ENCODE data around the gene PTGES2. TPM values are rescaled to one million over a fixed set of nuclear protein-coding genes. Genes with fewer than 3 reads are reported as not detected.

Gene PTGES2
- total and polyA plus RNA-seq, 2 donors = 39.3 to 51.6 TPM

DNA sequence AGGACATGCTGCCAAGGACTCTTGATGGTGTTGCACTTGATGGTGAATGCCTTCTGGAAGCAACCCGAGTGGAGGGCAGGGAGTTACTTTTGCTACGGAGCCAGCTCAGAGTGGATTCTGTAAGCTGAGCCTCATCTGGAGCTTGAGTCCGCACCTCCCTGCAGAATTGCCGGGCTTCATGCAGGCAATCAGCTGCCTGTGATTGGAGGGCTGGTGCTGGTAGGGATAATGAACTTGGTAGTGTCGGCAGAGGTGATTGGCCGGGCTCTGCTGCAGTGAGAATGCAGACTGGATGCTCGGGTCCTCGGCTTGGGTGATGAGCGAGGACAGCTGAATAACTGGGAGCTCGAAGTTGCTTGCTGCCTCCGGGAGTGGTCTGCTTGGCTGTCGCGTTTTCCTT lies 36.4 kb downstream of the PTGES2 start:
- H3K4me3 ChIP-seq (ENCODE audit: low read length in 2 of 2) = no peak overlapping the region
- DNase-seq (ENCODE audit: low read depth in 6 of 9, low spot score in 9 of 9) = no peak
- H3K27me3 ChIP-seq (ENCODE audit: control insufficient read depth in 2 of 2, insufficient read depth in 1 of 2, low read length in 1 of 2) = no peaks in the 10 kb centered on the region

DNA sequence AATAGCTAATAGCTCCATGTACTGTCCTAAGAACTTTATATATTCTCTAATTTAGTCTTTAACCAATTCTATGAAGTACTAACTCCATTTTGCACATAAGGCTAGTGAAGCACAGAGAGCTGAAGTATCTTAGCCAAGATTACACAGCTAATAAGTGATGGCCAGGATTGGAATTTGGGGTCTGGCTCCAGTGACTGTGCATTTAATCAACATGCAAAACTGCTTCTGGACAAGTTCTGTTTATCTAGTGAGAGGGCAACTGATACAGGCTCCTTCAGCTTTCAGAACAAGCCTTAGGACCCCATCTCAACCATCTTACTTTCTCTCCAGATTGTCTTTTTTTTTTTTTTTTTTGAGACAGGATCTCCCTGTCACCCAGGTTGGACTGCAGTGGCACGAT lies 38.2 kb downstream of the PTGES2 start:
- Histone ChIP-seq H3K4me1 (ENCODE audit: control insufficient read depth in 2 of 2, insufficient read depth in 2 of 2, low read length in 2 of 2) (peaks cover 30 to 44% of the 10 kb centered on the region in 2 donors), H3K36me3 (ENCODE audit: control insufficient read depth in 2 of 2, insufficient read depth in 2 of 2, low read length in 1 of 2) (peaks cover 3 to 29% of the 10 kb centered on the region in 2 donors), H3K27me3 (ENCODE audit: control insufficient read depth in 2 of 2, insufficient read depth in 1 of 2, low read length in 1 of 2) (no peaks in the 10 kb centered on the region), H3K4me3 (ENCODE audit: low read length in 2 of 2) (no peak overlapping the region), H3K9me3 (ENCODE audit: control insufficient read depth in 2 of 2, insufficient read depth in 1 of 2, low read length in 1 of 2) (peaks cover 0 to 2% of the 10 kb centered on the region in 2 donors), H3K27ac (ENCODE audit: low read depth in 1 of 2, low read length in 1 of 2) (no peak overlapping the region)
- WGBS = 97% methylated on average over 1 of the region's 1 CpG
- DNase-seq (ENCODE audit: low read depth in 6 of 9, low spot score in 9 of 9) = no peak

More for the DNA sequence above, 36.4 kb downstream of the PTGES2 start:
- Histone ChIP-seq H3K4me1 (ENCODE audit: control insufficient read depth in 2 of 2, insufficient read depth in 2 of 2, low read length in 2 of 2) (peaks cover 33 to 54% of the 10 kb centered on the region in 2 donors), H3K36me3 (ENCODE audit: control insufficient read depth in 2 of 2, insufficient read depth in 2 of 2, low read length in 1 of 2) (peaks cover 3 to 27% of the 10 kb centered on the region in 2 donors), H3K9me3 (ENCODE audit: control insufficient read depth in 2 of 2, insufficient read depth in 1 of 2, low read length in 1 of 2) (peaks cover 0 to 3% of the 10 kb centered on the region in 2 donors), H3K27ac (ENCODE audit: low read depth in 1 of 2, low read length in 1 of 2) (no peak overlapping the region)
- 51% methylated on average over 13 of the region's 13 CpGs for WGBS

DNA sequence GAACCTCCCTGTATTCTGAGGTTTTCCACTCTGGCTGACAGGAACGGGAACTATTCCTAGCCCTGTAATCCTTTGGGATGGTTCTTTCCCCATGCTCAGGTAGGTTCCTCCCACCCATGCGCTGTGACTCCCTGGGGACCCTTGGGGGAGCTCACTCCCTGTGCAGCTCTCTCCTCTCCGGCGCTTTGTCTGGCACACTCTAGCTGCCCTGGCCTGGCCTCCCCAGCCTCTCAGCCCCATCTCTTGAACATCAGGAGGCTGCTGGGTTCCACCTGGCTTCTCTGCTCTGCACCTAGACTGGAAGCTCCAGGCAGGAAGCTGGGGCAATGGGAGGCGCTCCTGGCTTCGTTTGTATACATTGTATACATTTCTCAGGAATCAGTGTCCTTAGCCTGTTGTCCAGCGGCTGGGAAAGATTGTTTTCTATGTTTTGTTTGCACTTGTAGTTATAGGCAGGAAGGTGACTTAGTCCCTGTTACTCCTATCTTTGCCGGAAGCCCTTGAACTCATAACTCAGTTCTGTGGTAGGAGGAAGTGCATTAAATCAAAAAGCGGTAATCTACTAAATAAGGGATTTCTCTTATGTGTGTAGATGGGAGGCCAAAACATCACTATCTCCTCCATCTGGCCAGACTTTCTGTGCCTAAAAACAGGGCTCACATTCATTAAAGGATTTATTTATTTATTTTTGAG lies 39.1 kb downstream of the PTGES2 start:
- 90% methylated on average over 9 of the region's 9 CpGs for WGBS

DNA sequence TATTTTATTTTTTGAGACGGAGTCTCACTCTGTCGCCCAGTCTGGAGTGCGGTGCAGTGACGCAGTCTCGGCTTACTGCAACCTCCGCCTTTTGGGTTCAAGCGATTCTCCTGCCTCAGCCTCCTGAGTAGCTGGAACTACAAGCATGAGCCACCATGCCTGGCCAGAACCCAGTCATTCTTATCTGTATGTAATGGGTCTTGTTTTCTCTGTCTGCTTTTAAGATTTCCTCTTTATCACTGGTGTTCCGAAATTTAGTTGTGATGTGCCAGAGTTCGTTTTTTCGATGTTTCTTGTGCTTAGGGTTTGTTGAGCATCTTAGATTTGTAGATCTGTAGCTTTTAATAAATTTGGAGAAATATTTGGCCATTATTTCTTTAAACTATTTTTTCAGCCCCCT lies 40.3 kb downstream of the PTGES2 start:
- DNase-seq (ENCODE audit: low read depth in 6 of 9, low spot score in 9 of 9) = no peak

More for the DNA sequence above, 39.1 kb downstream of the PTGES2 start:
- no peak for DNase-seq (ENCODE audit: low read depth in 6 of 9, low spot score in 9 of 9)
- H3K9me3 ChIP-seq (ENCODE audit: control insufficient read depth in 2 of 2, insufficient read depth in 1 of 2, low read length in 1 of 2) = no peaks in the 10 kb centered on the region
- no peak overlapping the region for H3K27ac ChIP-seq (ENCODE audit: low read depth in 1 of 2, low read length in 1 of 2)
- no peak overlapping the region for H3K4me3 ChIP-seq (ENCODE audit: low read length in 2 of 2)
- no peaks in the 10 kb centered on the region for H3K27me3 ChIP-seq (ENCODE audit: control insufficient read depth in 2 of 2, insufficient read depth in 1 of 2, low read length in 1 of 2)
- peaks cover 23 to 40% of the 10 kb centered on the region in 2 donors for H3K4me1 ChIP-seq (ENCODE audit: control insufficient read depth in 2 of 2, insufficient read depth in 2 of 2, low read length in 2 of 2)
- H3K36me3 ChIP-seq (ENCODE audit: control insufficient read depth in 2 of 2, insufficient read depth in 2 of 2, low read length in 1 of 2) = peaks cover 3 to 28% of the 10 kb centered on the region in 2 donors

GRCh38 chr9:128085943-128086342 lies 41.6 kb downstream of the PTGES2 start:
- H3K27me3 ChIP-seq (ENCODE audit: control insufficient read depth in 2 of 2, insufficient read depth in 1 of 2, low read length in 1 of 2) = no peaks in the 10 kb centered on the region
- no peak for DNase-seq (ENCODE audit: low read depth in 6 of 9, low spot score in 9 of 9)
- no peak overlapping the region for H3K4me3 ChIP-seq (ENCODE audit: low read length in 2 of 2)
- no peaks in the 10 kb centered on the region for H3K9me3 ChIP-seq (ENCODE audit: control insufficient read depth in 2 of 2, insufficient read depth in 1 of 2, low read length in 1 of 2)
- WGBS = 98% methylated on average over 4 of the region's 4 CpGs
- H3K36me3 ChIP-seq (ENCODE audit: control insufficient read depth in 2 of 2, insufficient read depth in 2 of 2, low read length in 1 of 2) = peaks cover 6 to 33% of the 10 kb centered on the region in 2 donors
- H3K27ac ChIP-seq (ENCODE audit: low read depth in 1 of 2, low read length in 1 of 2) = no peak overlapping the region
- peaks cover under 1 to 23% of the 10 kb centered on the region in 2 donors for H3K4me1 ChIP-seq (ENCODE audit: control insufficient read depth in 2 of 2, insufficient read depth in 2 of 2, low read length in 2 of 2)

More for the DNA sequence above, 40.3 kb downstream of the PTGES2 start:
- 92% methylated on average over 10 of the region's 10 CpGs for WGBS
- peaks cover 12 to 28% of the 10 kb centered on the region in 2 donors for H3K4me1 ChIP-seq (ENCODE audit: control insufficient read depth in 2 of 2, insufficient read depth in 2 of 2, low read length in 2 of 2)
- peaks cover 4 to 30% of the 10 kb centered on the region in 2 donors for H3K36me3 ChIP-seq (ENCODE audit: control insufficient read depth in 2 of 2, insufficient read depth in 2 of 2, low read length in 1 of 2)
- no peak overlapping the region for H3K4me3 ChIP-seq (ENCODE audit: low read length in 2 of 2)
- H3K27ac ChIP-seq (ENCODE audit: low read depth in 1 of 2, low read length in 1 of 2) = no peak overlapping the region
- no peaks in the 10 kb centered on the region for H3K27me3 ChIP-seq (ENCODE audit: control insufficient read depth in 2 of 2, insufficient read depth in 1 of 2, low read length in 1 of 2)
- H3K9me3 ChIP-seq (ENCODE audit: control insufficient read depth in 2 of 2, insufficient read depth in 1 of 2, low read length in 1 of 2) = no peaks in the 10 kb centered on the region

GRCh38 chr9:128084746-128085145 lies 42.8 kb downstream of the PTGES2 start:
- WGBS = 98% methylated on average over 4 of the region's 4 CpGs
- Histone ChIP-seq H3K36me3 (ENCODE audit: control insufficient read depth in 2 of 2, insufficient read depth in 2 of 2, low read length in 1 of 2) (peaks cover 6 to 35% of the 10 kb centered on the region in 2 donors), H3K27me3 (ENCODE audit: control insufficient read depth in 2 of 2, insufficient read depth in 1 of 2, low read length in 1 of 2) (no peaks in the 10 kb centered on the region), H3K27ac (ENCODE audit: low read depth in 1 of 2, low read length in 1 of 2) (no peak overlapping the region), H3K4me3 (ENCODE audit: low read length in 2 of 2) (no peak overlapping the region), H3K9me3 (ENCODE audit: control insufficient read depth in 2 of 2, insufficient read depth in 1 of 2, low read length in 1 of 2) (no peaks in the 10 kb centered on the region), H3K4me1 (ENCODE audit: control insufficient read depth in 2 of 2, insufficient read depth in 2 of 2, low read length in 2 of 2) (peaks cover 0 to 20% of the 10 kb centered on the region in 2 donors)
- DNase-seq (ENCODE audit: low read depth in 6 of 9, low spot score in 9 of 9) = no peak

DNA sequence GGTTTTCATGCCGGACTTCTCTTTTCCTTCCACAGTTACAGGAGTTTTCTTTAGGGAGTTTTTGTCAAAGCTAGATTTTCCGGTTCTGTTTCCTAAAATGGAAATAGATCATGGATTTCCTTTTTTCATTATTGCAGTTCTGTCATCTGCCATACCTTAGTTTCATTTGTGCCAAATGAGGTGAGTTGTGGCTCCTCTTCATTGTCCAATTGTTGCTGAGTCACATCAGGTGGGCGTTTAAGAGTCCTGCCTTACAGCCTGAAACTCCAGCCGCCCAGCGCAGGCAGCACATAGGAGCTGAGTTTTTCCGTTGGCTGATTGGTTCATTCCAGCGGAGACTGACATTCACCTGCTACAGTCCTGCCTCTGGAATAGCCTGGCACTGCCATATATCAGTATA lies 45.4 kb downstream of the PTGES2 start:
- Histone ChIP-seq H3K36me3 (ENCODE audit: control insufficient read depth in 2 of 2, insufficient read depth in 2 of 2, low read length in 1 of 2) (peaks cover 15 to 43% of the 10 kb centered on the region in 2 donors), H3K9me3 (ENCODE audit: control insufficient read depth in 2 of 2, insufficient read depth in 1 of 2, low read length in 1 of 2) (no peaks in the 10 kb centered on the region), H3K4me3 (ENCODE audit: low read length in 2 of 2) (no peak overlapping the region), H3K27me3 (ENCODE audit: control insufficient read depth in 2 of 2, insufficient read depth in 1 of 2, low read length in 1 of 2) (no peaks in the 10 kb centered on the region), H3K27ac (ENCODE audit: low read depth in 1 of 2, low read length in 1 of 2) (peak overlapping the region; percentile 15 to 37), H3K4me1 (ENCODE audit: control insufficient read depth in 2 of 2, insufficient read depth in 2 of 2, low read length in 2 of 2) (peaks cover 0 to 26% of the 10 kb centered on the region in 2 donors)
- 78% methylated on average over 7 of the region's 7 CpGs for WGBS
- no peak for DNase-seq (ENCODE audit: low read depth in 6 of 9, low spot score in 9 of 9)

DNA sequence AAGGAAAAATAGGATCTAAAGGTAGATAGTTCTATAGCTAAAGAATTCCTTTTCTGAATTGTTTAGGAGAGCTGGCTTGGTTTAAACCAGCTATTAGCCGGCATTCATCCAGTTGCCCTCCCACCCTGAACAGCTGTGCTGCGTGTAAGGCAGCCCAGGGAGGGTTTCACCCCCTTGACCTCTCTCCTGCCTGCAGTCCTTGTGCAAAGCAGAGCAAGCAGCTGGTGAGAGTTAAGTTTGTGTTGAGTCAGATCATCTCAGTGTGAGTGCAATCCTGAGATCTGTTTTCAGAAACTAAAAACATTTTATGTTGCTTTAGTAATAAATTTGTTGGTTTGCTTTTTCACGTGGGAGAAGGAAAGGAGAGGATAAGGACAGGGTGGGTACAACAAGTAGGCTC lies 46.5 kb downstream of the PTGES2 start:
- H3K4me1 ChIP-seq (ENCODE audit: control insufficient read depth in 2 of 2, insufficient read depth in 2 of 2, low read length in 2 of 2) = peaks cover 0 to 26% of the 10 kb centered on the region in 2 donors
- H3K9me3 ChIP-seq (ENCODE audit: control insufficient read depth in 2 of 2, insufficient read depth in 1 of 2, low read length in 1 of 2) = no peaks in the 10 kb centered on the region
- DNase-seq (ENCODE audit: low read depth in 6 of 9, low spot score in 9 of 9) = no peak
- H3K4me3 ChIP-seq (ENCODE audit: low read length in 2 of 2) = no peak overlapping the region
- H3K36me3 ChIP-seq (ENCODE audit: control insufficient read depth in 2 of 2, insufficient read depth in 2 of 2, low read length in 1 of 2) = peaks cover 16 to 45% of the 10 kb centered on the region in 2 donors
- 69% methylated on average over 3 of the region's 3 CpGs for WGBS
- no peaks in the 10 kb centered on the region for H3K27me3 ChIP-seq (ENCODE audit: control insufficient read depth in 2 of 2, insufficient read depth in 1 of 2, low read length in 1 of 2)
- H3K27ac ChIP-seq (ENCODE audit: low read depth in 1 of 2, low read length in 1 of 2) = peak overlapping the region in 1 of 2 donors; percentile 51

DNA sequence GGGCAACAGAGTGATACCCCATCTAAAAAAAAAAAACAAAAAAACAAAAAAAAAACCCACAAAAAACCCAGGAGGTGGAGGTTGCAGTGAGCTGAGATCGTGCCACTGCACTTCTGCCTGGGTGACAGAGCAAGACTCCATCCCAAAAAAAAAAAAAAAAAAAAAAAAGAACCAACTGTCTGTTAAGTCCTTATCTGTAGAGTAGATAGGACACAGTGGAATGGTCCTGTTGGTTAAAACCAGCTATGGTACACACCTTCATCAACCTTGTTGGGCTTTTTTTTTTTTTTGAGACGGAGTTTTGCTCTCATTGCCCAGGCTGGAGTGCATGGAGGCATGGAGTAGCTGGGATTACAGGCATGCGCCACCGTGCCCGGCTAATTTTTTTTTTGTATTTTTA lies 47.3 kb downstream of the PTGES2 start:
- 89% methylated on average over 5 of the region's 5 CpGs for WGBS
- H3K27ac ChIP-seq (ENCODE audit: low read depth in 1 of 2, low read length in 1 of 2) = no peak overlapping the region
- DNase-seq (ENCODE audit: low read depth in 6 of 9, low spot score in 9 of 9) = no peak
- H3K27me3 ChIP-seq (ENCODE audit: control insufficient read depth in 2 of 2, insufficient read depth in 1 of 2, low read length in 1 of 2) = no peaks in the 10 kb centered on the region
- H3K9me3 ChIP-seq (ENCODE audit: control insufficient read depth in 2 of 2, insufficient read depth in 1 of 2, low read length in 1 of 2) = no peaks in the 10 kb centered on the region
- no peak overlapping the region for H3K4me3 ChIP-seq (ENCODE audit: low read length in 2 of 2)
- peaks cover 0 to 27% of the 10 kb centered on the region in 2 donors for H3K4me1 ChIP-seq (ENCODE audit: control insufficient read depth in 2 of 2, insufficient read depth in 2 of 2, low read length in 2 of 2)
- peaks cover 16 to 44% of the 10 kb centered on the region in 2 donors for H3K36me3 ChIP-seq (ENCODE audit: control insufficient read depth in 2 of 2, insufficient read depth in 2 of 2, low read length in 1 of 2)

All from thymus (tissue), 11 donors.